Transverse colon (tissue), 4 donors: ENCODE results near the gene TTC21A.

Experiments used
- POLR2A ChIP-seq: fragments of 450-650 bp; IDR thresholded peaks from one replicate; pipeline ENCODE4 v1.6.1; 2016; ENCODE audit warnings: antibody characterized with exemption, mild to moderate bottlenecking, moderate library complexity
- POLR2AphosphoS5 ChIP-seq, 3 donors: sonication (generic); formaldehyde crosslinking; IDR thresholded peaks; one replicate each; pipeline ENCODE4 v1.6.1; 2016; ENCODE audit warnings: antibody characterized with exemption in 3 of 3
- TF ChIP-seq, protein P1 (sequence below), 5 experiments: fragments of 200-600 bp in 3 of 5; fragments of 450-650 bp in 2 of 5; sonication (generic) in 3 of 5; IDR thresholded peaks; 1 replicate in 2 of 5; 2 replicates in 3 of 5; pipeline ENCODE4 v1.5.1; 2016 to 2017; ENCODE audit warnings: antibody characterized with exemption in 5 of 5, inconsistent platforms in 3 of 5, mild to moderate bottlenecking in 2 of 5, moderate library complexity in 1 of 5

- TF ChIP-seq POLR2A: no peak
- no peak for TF ChIP-seq POLR2AphosphoS5 (IDR thresholded peaks at IDR 0.05)
- TF ChIP-seq, protein P1, sequence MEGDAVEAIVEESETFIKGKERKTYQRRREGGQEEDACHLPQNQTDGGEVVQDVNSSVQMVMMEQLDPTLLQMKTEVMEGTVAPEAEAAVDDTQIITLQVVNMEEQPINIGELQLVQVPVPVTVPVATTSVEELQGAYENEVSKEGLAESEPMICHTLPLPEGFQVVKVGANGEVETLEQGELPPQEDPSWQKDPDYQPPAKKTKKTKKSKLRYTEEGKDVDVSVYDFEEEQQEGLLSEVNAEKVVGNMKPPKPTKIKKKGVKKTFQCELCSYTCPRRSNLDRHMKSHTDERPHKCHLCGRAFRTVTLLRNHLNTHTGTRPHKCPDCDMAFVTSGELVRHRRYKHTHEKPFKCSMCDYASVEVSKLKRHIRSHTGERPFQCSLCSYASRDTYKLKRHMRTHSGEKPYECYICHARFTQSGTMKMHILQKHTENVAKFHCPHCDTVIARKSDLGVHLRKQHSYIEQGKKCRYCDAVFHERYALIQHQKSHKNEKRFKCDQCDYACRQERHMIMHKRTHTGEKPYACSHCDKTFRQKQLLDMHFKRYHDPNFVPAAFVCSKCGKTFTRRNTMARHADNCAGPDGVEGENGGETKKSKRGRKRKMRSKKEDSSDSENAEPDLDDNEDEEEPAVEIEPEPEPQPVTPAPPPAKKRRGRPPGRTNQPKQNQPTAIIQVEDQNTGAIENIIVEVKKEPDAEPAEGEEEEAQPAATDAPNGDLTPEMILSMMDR (IDR thresholded peaks at IDR 0.05): no peak
These were observed 775 bp downstream of the TTC21A start for GRCh38 chr3:39108200-39108710.
